ENCODE results near the gene IL27RA.

Gene IL27RA

DNA sequence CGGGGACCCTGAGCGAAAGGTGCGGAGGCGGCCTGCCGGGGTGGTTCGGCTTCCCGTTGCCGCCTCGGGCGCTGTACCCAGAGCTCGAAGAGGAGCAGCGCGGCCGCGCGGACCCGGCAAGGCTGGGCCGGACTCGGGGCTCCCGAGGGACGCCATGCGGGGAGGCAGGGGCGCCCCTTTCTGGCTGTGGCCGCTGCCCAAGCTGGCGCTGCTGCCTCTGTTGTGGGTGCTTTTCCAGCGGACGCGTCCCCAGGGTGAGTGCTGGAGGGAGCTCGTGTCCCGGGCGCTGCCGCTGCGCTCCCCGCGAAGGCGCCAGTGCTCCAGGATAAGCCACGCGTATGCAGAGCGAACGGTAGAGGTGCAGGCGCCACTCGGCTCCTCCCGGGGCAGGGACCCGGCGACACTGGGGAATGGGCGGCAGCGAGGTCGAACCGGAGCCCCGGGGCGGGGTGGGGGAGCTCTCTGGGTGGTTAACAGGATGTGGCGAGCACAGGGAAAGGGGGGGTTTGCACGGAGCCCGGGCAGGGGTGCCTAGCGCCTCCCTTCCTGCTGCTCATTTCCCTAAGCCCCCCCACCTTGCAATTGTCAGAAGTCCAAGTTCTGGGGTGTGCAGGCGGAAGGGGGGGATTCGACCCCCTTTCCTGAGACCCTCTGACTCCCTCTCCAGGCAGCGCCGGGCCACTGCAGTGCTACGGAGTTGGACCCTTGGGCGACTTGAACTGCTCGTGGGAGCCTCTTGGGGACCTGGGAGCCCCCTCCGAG, at the start of gene IL27RA:
TSS of gene IL27RA (plus strand) at position 44 of the 762 bp plus-strand sequence. CDS start at position 155, 111 bp downstream.
- peak; percentile 76 for DNase-seq

DNA sequence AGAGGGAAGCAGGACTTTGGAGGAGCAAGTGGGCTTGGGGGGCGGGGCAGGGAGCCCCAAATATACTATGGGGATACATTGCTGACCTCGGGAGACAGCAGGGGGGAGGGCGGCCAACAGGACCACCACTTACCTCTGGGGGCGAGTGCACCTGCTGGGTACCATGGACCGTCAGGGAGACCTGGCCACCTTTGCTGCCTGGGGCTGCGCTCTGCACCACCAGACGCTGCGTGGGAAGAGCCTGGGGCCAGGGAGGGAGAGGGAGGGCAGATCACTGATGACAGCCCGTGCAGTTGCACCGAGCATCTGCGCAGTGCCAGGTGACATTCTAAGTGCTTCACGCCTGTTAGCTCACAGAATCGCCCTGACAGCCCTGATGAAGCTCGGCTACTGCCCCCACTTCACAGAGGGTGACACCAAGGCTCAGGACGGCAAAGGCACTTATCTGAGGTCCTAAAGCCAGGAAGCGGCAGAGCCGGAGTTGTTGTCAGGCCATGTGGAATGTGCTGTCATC, 49.5 kb upstream of the IL27RA start:
- DNase-seq: no peak

DNA sequence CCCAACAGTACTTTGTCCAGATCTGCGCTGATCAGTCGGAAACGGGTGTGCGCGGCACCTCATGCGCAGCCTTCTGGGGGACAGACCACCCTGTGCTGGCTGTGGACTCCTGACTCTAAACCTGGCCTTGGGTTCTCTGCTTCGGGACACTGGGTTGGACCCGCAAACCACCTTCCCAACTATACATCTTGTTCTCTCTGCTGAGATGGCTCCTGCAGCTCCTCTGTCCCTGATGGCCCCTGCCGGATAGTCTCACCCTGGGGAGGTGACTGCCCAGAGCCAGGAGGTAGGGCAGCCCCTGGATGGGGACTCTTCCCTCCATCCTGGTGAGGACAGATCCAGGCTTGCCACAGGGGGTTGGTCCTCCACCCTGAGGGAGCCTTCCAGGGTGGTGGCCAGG, 48.8 kb upstream of the IL27RA start:
- DNase-seq: no peak

DNA sequence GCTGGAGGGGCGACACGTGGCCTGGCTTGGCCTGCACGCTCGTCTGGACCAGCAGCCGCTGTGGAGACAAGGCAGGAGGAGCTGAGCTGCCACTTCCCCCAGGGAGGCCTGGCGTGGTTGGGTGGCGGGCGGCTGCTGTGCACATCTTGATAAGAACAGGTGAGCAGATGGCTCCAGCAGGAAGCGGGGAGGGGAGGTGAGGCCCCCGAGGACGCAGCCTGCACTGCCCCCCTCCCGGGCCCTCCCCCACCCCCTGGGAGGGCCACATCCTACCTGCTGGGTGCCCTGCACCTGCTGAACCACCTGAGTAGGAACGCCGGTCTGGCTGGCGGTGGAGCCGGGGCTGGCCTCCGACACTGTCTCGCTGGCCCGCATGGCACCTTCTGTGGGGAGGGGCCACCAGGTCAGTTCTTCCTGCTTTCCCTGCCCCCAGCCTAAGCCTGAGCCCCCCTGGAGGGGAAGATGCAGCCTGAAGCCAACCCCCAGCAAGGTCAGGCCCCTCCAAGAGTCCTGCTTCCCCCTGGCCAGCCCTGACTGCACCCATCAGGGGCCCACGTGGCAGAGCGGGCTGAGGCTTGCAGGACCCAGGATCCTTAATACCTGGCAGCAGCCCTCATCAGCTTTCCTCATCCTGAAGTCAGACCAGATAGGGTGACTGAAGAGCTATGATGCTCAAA, 48.2 kb upstream of the IL27RA start:
- no peak for DNase-seq

GRCh38 chr19:13984186-13984585, 47.4 kb upstream of the IL27RA start:
- no peak for DNase-seq

- DNase-seq: no peak
Measured at GRCh38 chr19:13984875-13985741, 46.5 kb upstream of the IL27RA start.

DNA sequence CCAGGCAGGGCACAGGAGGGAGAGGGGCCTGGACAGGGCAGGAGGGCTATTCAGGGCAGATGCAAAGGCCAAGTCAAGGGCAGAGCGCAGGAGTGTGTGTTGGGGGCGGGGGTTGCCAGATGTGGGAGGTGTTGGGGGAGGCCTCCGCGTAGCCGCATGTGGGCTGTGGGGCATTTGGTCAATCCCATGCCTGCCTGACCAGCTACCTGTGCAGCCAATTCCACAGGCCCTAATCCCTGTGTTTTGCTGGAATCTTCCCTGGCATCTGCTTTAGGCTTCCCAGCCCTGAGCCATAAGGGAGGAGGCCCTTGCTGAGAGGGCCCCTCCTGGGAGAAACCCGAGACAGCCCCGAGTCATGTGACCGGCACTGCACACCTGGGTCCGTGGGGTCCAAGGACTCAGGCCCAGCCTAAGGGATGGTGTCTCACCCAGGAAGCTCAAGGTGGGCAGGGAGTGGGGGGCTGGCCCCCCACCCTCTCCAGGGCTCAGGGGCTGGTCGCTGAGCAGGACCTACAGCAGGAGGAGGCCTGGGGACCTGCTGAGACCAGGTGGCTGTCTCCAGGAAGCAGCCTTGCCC, 45.7 kb upstream of the IL27RA start:
- no peak for DNase-seq

- DNase-seq: peak; percentile 89
Measured at GRCh38 chr19:13986348-13986904, 45.1 kb upstream of the IL27RA start.

GRCh38 chr19:13987101-13987890, 44.3 kb upstream of the IL27RA start:
- no peak for DNase-seq

DNA sequence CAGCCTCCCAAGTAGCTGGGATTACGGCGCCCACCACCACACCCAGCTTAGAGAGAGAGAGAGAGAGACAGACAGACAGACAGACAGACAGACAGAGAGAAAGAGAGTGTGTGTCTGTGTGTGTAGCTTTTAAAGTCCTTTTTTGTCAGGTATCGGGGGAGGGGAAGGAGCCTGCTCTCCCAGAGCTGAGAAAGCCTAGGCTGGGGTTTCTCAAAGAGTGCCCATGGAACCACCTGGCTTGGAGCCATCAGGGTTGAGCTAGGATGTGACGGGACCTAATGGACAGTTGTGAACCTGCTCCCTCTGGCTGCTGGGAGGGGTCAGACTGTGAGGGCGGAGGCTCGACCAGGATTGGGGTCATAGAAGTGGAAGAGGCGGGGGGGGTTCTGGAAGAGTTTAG, 42.1 kb upstream of the IL27RA start:
- no peak for DNase-seq

DNA sequence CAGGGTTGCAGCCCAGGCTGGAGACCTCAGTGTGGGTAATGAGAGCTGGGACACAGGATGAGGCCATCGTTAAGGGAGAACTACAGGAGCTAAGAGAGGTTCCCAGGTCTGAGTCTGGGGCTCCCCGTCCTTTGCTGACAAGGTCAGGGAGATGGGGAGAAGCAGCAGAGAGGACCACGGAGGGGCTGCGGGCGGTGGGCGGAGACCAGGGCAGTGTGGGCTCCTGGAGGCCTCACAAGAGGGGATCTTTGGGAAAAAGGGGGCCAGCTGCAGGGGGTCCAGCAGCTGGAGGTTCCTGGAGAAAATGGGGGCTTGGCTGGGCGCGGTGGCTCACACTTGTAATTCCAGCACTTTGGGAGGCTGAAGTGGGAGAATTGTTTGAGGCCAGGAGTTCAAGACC, 41.5 kb upstream of the IL27RA start:
- no peak for DNase-seq

GRCh38 chr19:13992025-13992424, 39.5 kb upstream of the IL27RA start:
- DNase-seq: no peak

DNA sequence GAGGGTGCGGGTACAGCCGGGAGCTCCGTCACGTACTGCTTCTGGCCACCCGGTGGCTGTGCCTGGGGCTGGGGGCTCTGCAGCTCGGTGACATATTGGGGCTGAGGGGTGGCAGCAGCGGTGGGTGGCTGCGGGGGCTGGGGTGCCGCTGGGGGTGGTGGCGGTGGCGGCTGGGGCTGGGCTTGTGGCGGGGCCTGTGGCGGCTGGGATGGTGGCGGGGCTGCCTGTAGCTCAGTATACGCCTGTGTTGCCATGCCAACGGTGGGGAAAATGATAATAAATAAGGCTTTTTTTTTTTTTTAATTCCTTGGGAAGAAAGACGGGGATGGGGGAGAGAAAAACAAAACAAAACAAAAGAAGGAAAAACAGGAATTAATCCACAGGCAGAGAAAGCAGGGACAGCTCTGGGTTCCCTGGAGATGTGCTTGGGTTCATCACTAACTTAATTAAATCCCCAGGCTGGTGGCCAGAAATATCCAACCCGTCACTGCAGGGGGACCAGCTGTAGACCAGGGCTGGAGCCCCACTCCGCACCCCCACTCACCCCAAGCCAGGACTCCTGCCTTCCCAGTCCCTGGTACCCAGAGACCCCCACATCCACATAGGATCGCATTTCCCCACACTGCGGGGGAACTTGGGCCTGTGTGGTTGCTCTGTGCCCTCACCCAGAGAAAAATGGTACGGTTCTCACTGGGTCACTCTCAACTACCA, 37.8 kb upstream of the IL27RA start:
- no peak for DNase-seq

DNA sequence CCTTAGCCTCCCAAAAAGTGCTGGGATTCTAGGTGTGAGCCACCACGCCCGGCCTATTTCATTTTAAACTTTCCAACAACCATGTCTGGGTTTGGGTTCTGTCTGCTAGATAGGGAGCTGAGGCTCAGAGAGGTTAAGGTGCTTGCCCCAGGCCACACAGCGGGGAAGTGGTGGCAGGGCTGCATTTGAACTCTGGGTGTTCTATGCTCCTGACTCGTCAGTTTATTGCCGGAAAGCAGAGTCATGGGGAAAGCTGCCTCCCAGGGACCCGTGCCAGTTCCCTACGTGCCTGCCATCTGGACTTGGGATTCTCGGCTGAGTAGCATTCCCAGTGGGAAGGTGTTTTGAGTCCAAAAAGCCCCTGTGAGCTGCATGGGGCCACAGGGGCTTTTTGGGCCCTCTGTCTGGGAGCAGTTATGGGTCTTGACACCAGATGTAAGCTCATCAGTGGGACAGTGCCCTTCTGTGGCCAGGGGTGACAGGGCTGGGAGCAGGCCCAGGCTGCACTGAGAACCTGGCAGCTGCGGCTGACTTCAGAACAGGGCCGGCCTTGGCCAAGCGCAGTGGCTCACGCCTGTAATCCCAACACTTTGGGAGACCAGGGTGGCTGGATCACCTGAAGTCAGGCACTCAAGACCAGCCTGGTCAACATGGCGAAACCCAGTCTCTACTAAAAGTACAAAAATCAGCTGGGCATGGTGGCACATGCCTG, 36.4 kb upstream of the IL27RA start:
- DNase-seq: no peak

GRCh38 chr19:13995878-13996765, 35.4 kb upstream of the IL27RA start:
- no peak for DNase-seq

- no peak for DNase-seq
Measured at GRCh38 chr19:13996928-13997630, 34.5 kb upstream of the IL27RA start.

DNA sequence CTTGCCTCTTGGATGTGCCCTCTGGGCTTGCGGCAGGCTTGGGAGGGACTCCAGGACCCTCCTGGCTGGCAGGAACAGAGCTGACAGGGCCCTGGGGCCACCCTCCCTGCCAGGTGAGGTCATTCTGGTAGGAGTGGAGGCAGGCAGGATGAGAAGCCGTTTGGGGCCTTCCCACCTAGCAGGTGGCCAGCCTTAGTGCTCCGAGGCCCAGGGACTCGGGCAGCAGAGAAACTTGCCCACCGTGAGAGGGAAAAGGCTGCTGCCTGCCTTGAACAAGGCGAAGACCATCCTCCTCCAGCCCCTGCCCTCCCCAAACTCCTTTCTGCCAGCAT, 34.0 kb upstream of the IL27RA start:
- DNase-seq: no peak

GRCh38 chr19:13998426-13998825, 33.1 kb upstream of the IL27RA start:
- no peak for DNase-seq

- no peak for DNase-seq
Measured at GRCh38 chr19:13999085-13999484, 32.5 kb upstream of the IL27RA start.
